ENCODE results near the gene PEAR1. TPM values are rescaled to one million over a fixed set of nuclear protein-coding genes. Genes with fewer than 3 reads are reported as not detected.

The PEAR1 gene
- total RNA-seq, 1 donor = 10.8 TPM

- H3K4me3 ChIP-seq (ENCODE audit: low read depth, low read length) = no peak overlapping the region
- no peak for DNase-seq (ENCODE audit: low read depth)
- TF ChIP-seq CTCF (IDR thresholded peaks at IDR 0.05; ENCODE audit: insufficient read depth, low read length) = no peak
Measured at GRCh38 chr1:156929596-156930238, 36.2 kb downstream of the PEAR1 start.

GRCh38 chr1:156930483-156930882 is 37.0 kb downstream of the PEAR1 start:
- H3K4me3 ChIP-seq (ENCODE audit: low read depth, low read length) = no peak overlapping the region
- no peak for DNase-seq (ENCODE audit: low read depth)
- TF ChIP-seq CTCF (IDR thresholded peaks at IDR 0.05; ENCODE audit: insufficient read depth, low read length) = no peak

- no peak overlapping the region for H3K4me3 ChIP-seq (ENCODE audit: low read depth, low read length)
- peak; percentile 35 for DNase-seq (ENCODE audit: low read depth)
- no peak for TF ChIP-seq CTCF (IDR thresholded peaks at IDR 0.05; ENCODE audit: insufficient read depth, low read length)
Measured at GRCh38 chr1:156931211-156931952, 37.9 kb downstream of the PEAR1 start.

- H3K4me3 ChIP-seq (ENCODE audit: low read depth, low read length) = no peak overlapping the region
- TF ChIP-seq CTCF (IDR thresholded peaks at IDR 0.05; ENCODE audit: insufficient read depth, low read length) = no peak
- no peak for DNase-seq (ENCODE audit: low read depth)
Measured at GRCh38 chr1:156931974-156932710, 38.6 kb downstream of the PEAR1 start.

GRCh38 chr1:156933136-156933535 is 39.6 kb downstream of the PEAR1 start:
- DNase-seq (ENCODE audit: low read depth) = no peak
- TF ChIP-seq CTCF (IDR thresholded peaks at IDR 0.05; ENCODE audit: insufficient read depth, low read length) = no peak
- no peak overlapping the region for H3K4me3 ChIP-seq (ENCODE audit: low read depth, low read length)

GRCh38 chr1:156935505-156936128 is 42.1 kb downstream of the PEAR1 start:
- no peak for DNase-seq (ENCODE audit: low read depth)
- H3K4me3 ChIP-seq (ENCODE audit: low read depth, low read length) = no peak overlapping the region
- no peak for TF ChIP-seq CTCF (IDR thresholded peaks at IDR 0.05; ENCODE audit: insufficient read depth, low read length)

Measured in fibroblast of the aortic adventitia (primary cell).